NCI-H2196 treated with DMSO at 0.1 percent for 48 hours (cell line): ENCODE data around the gene KSR2.
"Not testable (repeated sequence)": the region's sequence is repeated elsewhere in the genome, so short reads cannot be mapped to it uniquely, and the experiment has no call there.

Experiments
- DNase-seq: peaks from one replicate; lab custom pipeline; 2025; ENCODE audit not compliant: unreplicated experiment; lab: John Stamatoyannopoulos, UW

Gene KSR2

GRCh38 chr12:117892441-117892840 is 76.3 kb downstream of the KSR2 start:
- no peak for DNase-seq

DNA sequence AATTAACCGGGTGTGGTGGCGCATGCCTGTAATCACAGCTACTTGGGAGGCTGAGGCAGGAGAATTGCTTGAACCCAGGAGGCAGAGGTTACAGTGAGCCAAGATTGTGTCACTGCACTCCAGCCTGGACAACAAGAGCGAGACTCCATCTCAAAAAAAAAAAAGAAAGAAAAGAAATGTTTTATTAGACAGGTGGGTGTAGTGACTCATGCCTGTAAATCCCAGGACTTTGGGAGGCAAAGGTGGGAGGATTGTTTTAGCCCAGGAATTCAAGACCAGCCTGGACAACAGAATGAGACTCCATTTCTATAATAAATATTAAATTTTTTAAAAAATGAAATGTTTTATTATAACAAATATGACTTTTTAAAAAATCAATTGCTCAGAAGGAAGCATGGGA is 77.5 kb downstream of the KSR2 start:
- DNase-seq, result not testable (repeated sequence)

DNA sequence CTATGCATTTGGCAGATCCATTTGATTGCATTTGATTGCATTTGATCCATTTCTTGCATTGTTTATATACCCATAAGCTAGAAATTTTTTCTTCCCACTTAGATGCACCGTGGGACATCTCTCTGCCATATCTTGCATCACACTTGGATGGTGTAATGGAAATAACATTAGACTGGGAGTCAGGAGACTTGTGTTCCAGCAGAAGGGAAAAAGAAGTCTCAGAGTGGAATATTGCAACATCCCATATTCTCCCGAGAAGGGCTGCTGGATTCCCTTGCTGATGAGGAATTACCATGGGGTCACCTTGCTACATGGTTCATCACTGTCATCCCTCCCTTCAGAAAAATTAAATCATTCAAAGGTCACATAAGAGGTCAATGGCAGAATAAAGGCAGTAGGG is 78.1 kb downstream of the KSR2 start:
- DNase-seq, result no peak

DNA sequence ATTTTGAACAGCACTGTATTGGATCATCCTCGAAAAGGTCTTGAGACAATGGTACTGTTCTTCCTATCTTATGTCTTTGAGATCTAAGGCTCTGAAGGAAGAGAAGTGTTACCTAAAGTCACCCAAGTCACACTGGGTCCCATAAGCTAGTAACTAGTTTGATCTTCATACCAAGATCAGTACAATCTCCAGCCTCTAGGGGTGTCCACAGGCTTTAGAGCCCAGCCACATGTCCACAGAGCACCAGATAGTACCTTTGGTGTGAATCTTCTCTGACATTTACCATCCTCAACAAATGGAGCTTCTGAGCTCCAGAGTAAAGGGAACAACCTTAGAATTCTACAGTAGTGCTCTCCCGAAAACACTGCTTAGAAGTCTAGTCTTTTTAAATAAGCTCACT is 78.7 kb downstream of the KSR2 start:
- no peak for DNase-seq

DNA sequence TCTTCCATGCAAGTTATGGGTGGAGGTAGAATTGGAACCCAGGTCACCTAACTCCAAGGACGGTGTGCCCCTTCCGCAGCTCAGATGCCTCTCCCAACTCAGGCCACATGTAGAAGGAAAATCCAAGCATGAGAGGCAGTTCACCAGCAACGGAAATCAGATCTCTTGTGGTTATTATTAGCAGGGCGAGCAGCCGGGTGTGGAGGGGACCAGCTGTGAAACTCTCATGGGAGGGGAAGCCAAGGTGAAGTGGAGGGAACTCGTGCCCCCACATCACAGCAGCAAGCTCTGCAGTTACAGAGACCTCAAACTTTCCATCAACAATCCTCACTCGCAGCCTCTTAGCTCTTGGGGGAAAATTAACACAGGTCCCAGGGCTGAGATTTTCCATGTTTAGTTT is 79.7 kb downstream of the KSR2 start:
- DNase-seq, result no peak

GRCh38 chr12:117885211-117885610 is 83.6 kb downstream of the KSR2 start:
- no peak for DNase-seq

GRCh38 chr12:117884161-117884560 is 84.6 kb downstream of the KSR2 start:
- DNase-seq, result no peak

DNA sequence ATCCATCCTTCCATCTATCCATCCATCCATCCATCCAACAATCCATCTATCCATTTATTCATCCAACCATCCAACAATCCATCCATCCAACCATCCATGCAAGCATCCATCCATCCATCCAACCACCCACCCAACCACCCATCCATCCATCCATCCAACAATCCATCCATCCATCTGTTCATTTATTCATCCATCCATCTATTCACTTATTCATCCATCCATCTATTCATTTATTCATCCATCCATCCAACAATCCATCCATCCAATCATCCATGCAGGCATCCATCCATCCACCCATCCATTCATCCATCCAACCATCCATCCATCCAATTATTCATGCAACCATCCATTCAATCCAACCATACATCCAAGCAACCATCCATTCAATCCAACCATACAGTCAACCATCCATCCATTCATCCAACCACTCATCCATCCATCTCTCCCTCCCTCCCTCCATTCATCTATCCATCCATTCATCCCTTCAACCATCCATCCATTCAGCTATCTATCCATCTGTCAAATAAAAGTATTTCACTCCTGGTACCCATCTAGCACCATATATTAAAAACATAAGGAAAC is 86.1 kb downstream of the KSR2 start:
- no peak for DNase-seq

DNA sequence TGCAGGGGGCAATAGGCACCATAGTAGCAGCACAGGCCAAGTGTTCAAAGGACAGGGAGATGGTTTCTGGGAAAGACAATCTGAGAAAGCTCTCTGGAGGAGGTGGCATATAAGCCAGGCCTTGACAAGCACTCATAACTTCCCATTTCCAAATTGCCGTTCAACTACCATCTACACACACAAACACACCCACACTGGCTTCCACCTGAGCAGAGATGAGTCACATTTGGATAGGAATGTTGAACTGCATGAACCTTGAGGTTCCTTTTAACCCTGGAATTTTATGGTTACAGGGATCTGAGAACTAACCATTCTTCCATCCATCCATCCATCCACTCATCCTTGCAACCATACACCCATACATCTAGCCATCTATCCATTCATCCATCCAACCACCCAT is 86.6 kb downstream of the KSR2 start:
- no peak for DNase-seq

- no peak for DNase-seq
These were observed 87.3 kb downstream of the KSR2 start for GRCh38 chr12:117881517-117881916.

- no peak for DNase-seq
These were observed 90.2 kb downstream of the KSR2 start for GRCh38 chr12:117878605-117879004.

- no peak for DNase-seq
These were observed 92.4 kb downstream of the KSR2 start for GRCh38 chr12:117876436-117876816.

DNA sequence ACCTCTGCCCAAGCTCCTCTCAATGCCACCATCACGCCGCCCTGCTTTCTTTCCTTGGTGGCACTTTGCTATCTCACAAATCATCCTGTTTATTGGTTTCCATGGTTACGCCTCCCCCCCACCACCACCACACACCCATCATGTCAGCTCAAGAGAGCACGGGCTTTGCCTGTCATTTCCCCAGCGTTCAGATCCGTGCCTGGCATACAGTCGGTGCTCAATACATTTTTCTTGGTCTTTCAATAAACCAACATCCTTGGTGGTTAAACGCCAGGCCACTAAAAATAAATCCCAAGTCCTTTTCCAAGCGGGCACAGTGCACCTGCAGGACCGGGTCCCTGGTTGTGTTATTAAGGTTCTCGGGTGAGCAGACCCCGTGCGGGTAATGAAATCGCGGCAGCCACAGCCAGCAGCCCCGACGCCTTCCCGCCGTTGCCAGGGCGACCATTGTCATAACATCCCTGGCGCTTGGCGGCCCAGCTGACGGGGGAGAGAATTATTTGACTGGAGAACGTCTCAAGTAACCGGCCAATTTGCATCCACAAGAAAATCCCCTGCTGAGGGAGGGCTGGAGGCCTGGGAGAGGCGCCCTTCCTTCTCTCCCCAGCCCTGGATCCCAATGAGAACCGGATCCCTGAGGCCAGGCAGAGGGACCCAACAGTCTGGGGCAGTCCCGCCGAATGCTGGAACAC is 92.9 kb downstream of the KSR2 start:
- DNase-seq, result no peak

DNA sequence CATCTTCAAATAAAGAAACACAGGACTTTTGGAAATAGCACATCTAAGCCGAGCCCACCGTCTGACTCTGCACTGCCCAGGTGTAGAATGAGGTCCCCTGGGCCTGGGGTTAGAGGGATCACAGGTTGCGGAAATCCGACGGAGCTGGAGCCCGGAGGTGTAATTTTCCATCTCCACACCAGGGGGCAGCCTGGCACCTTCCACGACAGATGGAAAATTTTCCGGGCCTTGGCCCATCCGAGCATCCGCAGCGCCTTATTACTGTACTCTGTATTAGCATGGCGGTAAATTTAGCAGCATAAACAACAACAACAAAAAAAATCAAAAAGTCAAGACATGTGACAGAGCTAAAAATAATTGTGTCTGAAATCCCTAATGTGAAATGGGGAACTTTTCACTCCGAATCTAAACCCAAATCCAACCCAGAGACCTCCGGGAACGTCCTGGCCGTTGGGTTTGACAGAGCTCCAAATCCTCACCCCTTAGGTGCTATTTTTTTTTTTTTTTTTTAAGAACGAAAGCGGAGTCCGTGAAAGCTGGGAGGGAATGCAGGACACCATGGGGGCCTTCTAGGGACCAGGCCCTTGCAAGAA is 93.9 kb downstream of the KSR2 start:
- DNase-seq, result peak; percentile 25

DNA sequence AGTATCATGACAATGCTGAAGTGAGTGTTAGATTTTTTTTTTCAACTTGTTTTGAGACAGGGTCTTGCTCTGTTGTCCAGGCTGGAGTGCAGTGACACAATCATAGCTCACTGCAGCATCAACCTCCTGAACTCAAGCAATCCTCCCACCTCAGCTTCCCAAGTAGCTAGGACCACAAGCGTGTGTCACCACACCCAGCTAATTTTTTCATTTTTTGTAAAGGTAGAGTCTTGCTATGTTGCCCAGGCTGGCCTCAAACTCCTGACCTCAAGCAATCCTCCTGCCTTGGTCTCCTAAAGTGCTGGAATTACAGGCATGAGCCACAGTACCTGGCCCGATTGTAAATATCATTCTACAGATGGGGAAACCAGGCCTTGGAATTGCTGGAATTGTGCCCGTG is 94.6 kb downstream of the KSR2 start:
- not testable (repeated sequence) for DNase-seq

DNA sequence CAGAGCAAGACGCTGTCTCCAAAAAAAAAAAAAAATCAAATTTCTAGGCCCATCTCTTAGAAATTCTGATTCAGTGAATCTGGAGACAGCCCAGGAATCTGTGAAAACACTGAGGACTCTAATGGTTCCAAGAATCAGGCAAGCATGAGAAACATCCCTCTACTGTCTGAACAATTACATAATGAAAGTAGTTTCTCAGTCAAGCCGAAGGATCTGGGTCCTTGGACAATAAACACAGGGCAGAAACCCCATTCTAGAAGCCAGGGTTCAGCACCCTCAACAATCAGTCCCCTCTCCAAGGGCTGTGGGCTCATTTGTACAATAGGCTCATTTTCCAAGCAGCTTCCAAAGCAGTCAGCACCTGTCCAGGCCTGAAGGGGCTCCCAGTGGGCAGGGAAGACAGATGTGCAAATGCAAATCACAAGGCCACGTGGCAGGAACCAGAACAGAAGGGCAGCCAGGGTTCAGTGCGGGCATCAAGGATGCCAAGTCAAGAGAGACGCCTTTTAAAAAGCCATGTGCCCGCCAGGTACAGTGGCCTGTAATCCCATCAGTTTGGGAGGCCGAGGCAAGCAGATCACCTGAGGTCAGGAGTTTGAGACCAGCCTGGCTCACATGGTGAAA is 96.1 kb downstream of the KSR2 start:
- no peak for DNase-seq

DNA sequence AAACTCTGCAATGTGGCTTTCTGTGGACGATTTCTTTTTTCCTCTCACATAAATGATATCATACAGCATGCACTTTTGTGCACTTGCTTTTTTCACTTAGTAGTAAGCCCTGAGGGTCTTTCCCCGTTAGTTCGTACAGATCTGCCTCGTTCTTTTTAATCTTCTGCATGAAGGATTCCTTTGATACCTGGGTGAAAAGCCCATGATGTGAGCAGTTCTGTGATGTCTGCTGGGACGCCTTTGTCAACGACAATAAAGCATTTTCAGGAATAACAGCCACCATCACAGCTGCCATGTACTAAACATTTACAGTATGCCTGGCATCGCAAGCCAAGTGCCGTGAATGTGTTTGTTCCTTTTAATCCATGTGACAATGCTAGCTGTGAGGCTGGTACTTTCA is 99.2 kb downstream of the KSR2 start:
- no peak for DNase-seq

DNA sequence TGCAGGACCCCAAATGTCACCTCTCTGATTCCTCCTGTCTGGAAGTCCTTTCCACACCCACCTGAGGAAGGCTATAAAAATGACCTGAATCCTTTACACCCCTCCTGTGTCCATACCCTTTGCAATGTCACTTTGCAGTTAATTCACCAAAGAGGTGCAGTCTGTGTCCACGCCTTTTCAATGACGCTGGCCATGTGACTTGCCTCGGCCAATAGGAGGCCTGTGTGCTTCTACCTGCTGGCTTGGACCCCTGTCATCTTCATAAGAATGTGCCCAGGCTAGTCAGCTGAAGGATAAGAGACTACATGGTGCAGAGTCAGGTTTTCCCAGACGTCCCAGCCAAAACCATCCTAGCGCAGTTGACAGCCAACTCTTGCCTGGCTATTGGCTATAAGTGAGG is 101.4 kb downstream of the KSR2 start:
- DNase-seq, result no peak

DNA sequence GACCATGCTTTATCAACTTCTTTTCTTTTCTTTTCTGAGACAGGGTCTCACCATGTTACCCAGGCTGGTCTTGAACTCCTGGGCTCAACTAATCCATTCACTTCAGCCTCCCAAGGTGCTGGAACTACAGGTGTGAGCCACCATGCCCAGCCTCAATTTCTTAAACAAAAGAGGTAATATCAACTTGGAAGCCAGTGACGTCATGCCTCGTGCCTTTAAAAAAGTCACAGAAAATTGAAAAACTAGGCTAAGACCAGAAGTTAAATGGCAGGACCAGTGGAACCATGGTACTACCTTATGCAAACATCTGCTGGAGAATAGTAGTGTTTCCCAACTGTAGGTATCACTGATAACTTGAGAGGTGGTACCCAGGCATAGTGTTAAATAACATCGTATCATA is 103.3 kb downstream of the KSR2 start:
- no peak for DNase-seq

- DNase-seq, result no peak
These were observed 105.6 kb downstream of the KSR2 start for GRCh38 chr12:117863002-117863709.

GRCh38 chr12:117861691-117862090 is 107.1 kb downstream of the KSR2 start:
- DNase-seq, result no peak
